ENCODE results near the gene BCL2L12.

Gene BCL2L12

GRCh38 chr19:49662011-49662410 is 3.7 kb upstream of the BCL2L12 start:
- no peak for DNase-seq (ENCODE audit: low read depth in 2 of 2, low spot score in 1 of 2)

GRCh38 chr19:49663224-49663623 is 2.5 kb upstream of the BCL2L12 start:
- DNase-seq (ENCODE audit: low read depth in 2 of 2, low spot score in 1 of 2) = no peak

GRCh38 chr19:49664171-49665035 is 1.3 kb upstream of the BCL2L12 start:
- DNase-seq (ENCODE audit: low read depth in 2 of 2, low spot score in 1 of 2) = peak; percentile 83 to 89

- no peak for DNase-seq (ENCODE audit: low read depth in 2 of 2, low spot score in 1 of 2)
Measured at GRCh38 chr19:49665036-49665350, 740 bp upstream of the BCL2L12 start.

- DNase-seq (ENCODE audit: low read depth in 2 of 2, low spot score in 1 of 2) = no peak
Measured at GRCh38 chr19:49666120-49666444, 349 bp downstream of the BCL2L12 start.

GRCh38 chr19:49667473-49667872 is 1.7 kb downstream of the BCL2L12 start:
- no peak for DNase-seq (ENCODE audit: low read depth in 2 of 2, low spot score in 1 of 2)

- no peak for DNase-seq (ENCODE audit: low read depth in 2 of 2, low spot score in 1 of 2)
Measured at GRCh38 chr19:49669516-49669915, 3.8 kb downstream of the BCL2L12 start.

- DNase-seq (ENCODE audit: low read depth in 2 of 2, low spot score in 1 of 2) = peak; percentile 48 to 63
Measured at GRCh38 chr19:49672131-49672919, 6.6 kb downstream of the BCL2L12 start.

- DNase-seq (ENCODE audit: low read depth in 2 of 2, low spot score in 1 of 2) = no peak
Measured at GRCh38 chr19:49676136-49676783, 10.5 kb downstream of the BCL2L12 start.

- DNase-seq (ENCODE audit: low read depth in 2 of 2, low spot score in 1 of 2) = peak; percentile 96
Measured at GRCh38 chr19:49676784-49677230, 11.1 kb downstream of the BCL2L12 start.

GRCh38 chr19:49677231-49677900 is 11.6 kb downstream of the BCL2L12 start, which contains the start of gene PRMT1:
Gene PRMT1 (plus strand): TSS chr19:49677271. CDS start chr19:49677281, 10 bp downstream.
- DNase-seq (ENCODE audit: low read depth in 2 of 2, low spot score in 1 of 2) = peak in 1 of 2 donors; percentile 26

GRCh38 chr19:49677901-49678674 is 12.4 kb downstream of the BCL2L12 start:
- DNase-seq (ENCODE audit: low read depth in 2 of 2, low spot score in 1 of 2) = peak; percentile 56 to 69

GRCh38 chr19:49678985-49679770 is 13.4 kb downstream of the BCL2L12 start:
- no peak for DNase-seq (ENCODE audit: low read depth in 2 of 2, low spot score in 1 of 2)

GRCh38 chr19:49679771-49680413 is 14.2 kb downstream of the BCL2L12 start:
- no peak for DNase-seq (ENCODE audit: low read depth in 2 of 2, low spot score in 1 of 2)

- peak; percentile 81 to 94 for DNase-seq (ENCODE audit: low read depth in 2 of 2, low spot score in 1 of 2)
Measured at GRCh38 chr19:49680421-49681351, 15.0 kb downstream of the BCL2L12 start.

- no peak for DNase-seq (ENCODE audit: low read depth in 2 of 2, low spot score in 1 of 2)
Measured at GRCh38 chr19:49681830-49682229, 16.1 kb downstream of the BCL2L12 start.

GRCh38 chr19:49682274-49682673 is 16.5 kb downstream of the BCL2L12 start:
- no peak for DNase-seq (ENCODE audit: low read depth in 2 of 2, low spot score in 1 of 2)

- DNase-seq (ENCODE audit: low read depth in 2 of 2, low spot score in 1 of 2) = no peak
Measured at GRCh38 chr19:49683814-49684250, 18.1 kb downstream of the BCL2L12 start.
